H1 (cell line): ENCODE data around the gene KIF1B. TPM values are rescaled to one million over a fixed set of nuclear protein-coding genes. Genes with fewer than 3 reads are reported as not detected.
A peak's percentile ranks its signal among the peaks of the same experiment; 100 is the strongest.

ENCODE experiments used
- RAD21 ChIP-seq, 2 experiments: IDR thresholded peaks in 1 of 2; conservative IDR thresholded peaks in 1 of 2; 2 replicates each; pipeline ENCODE4 v1.6.1; 2011; ENCODE audit warnings: low read depth in 2 of 2, low read length in 2 of 2, improper control_type of control experiment in 1 of 2, inconsistent platforms in 1 of 2, mild to moderate bottlenecking in 1 of 2, moderate library complexity in 1 of 2
- SAP30 ChIP-seq: fragments of 300-600 bp; sonication (generic); IDR thresholded peaks from 2 replicates; pipeline ENCODE4 v1.7.1; 2012; ENCODE audit warnings: low read length, moderate library complexity, mild to moderate bottlenecking, inconsistent platforms; ENCODE audit not compliant: insufficient read depth, insufficient replicate concordance
- SRF ChIP-seq: IDR thresholded peaks from 2 replicates; pipeline ENCODE4 v1.6.1; 2011; ENCODE audit warnings: mild to moderate bottlenecking, low read depth, low read length, moderate library complexity
- polyA plus RNA-seq, 7 experiments: library from polyadenylated mRNA; depleted of rRNA in 3 of 7; stranded (reverse) in 5 of 7; unstranded in 2 of 7; fragments of >200 nt in 5 of 7; fragments of 200-250 nt in 2 of 7; gene quantifications; 1 replicate in 5 of 7; 2 replicates in 1 of 7; 4 replicates in 1 of 7; pipeline versions ENCODE4 v1.2.1 to v1.2.3, GENCODE V29; 2011 to 2013; ENCODE audit warnings: missing spikeins in 2 of 7, mixed read lengths in 2 of 7
- total RNA-seq: library from RNA; stranded (reverse); fragmentation: NEBNext Ultra II Directional; extraction: Animal tissue kit (Norgen Biotek cat#: 25700); gene quantifications from 2 replicates; pipeline ENCODE4 v1.2.1, GENCODE V29; 2021

Gene KIF1B
- total and polyA plus RNA-seq, 2 of the 8 experiments (the other 6 are each of a cell fraction or from before 2014, with no cell fraction given): 39.1 to 74.2 TPM

GRCh38 chr1:10338047-10338446, 127.7 kb downstream of the KIF1B start (continued):
- no peak for TF ChIP-seq SRF
- TF ChIP-seq SAP30: no peak
- peak; percentile 89 to 91 for TF ChIP-seq RAD21 (IDR thresholded peaks at IDR 0.05 in 1 of 2, conservative IDR thresholded peaks at IDR 0.05 in 1 of 2; ENCODE audit: low read depth in 2 of 2, low read length in 2 of 2)
